WTC11 (cell line): ENCODE results near the gene MRPL33. TPM values are rescaled to one million over a fixed set of nuclear protein-coding genes. Genes with fewer than 3 reads are reported as not detected.

ENCODE experiments used
- ATAC-seq: fragments of 200-7000 bp; cut with Tn5 transposase; 2 replicates; pipeline ENCODE4 v1.10.0; 2021; ENCODE audit warnings: mild to moderate bottlenecking, moderate library complexity
- CTCF ChIA-PET: fragments of 300-600 bp; sonication (Branson Sonifier 250); formaldehyde crosslinking; loops from one replicate; lab custom pipeline; 2021; ENCODE audit warnings: antibody characterized with exemption; lab: Charles Lee
- POLR2A ChIA-PET: fragments of 350-600 bp; sonication (Branson Sonifier 250); formaldehyde crosslinking; loops from one replicate; lab custom pipeline; 2021; ENCODE audit warnings: antibody characterized with exemption; lab: Charles Lee
- DNase-seq: peaks from one replicate; pipeline ENCODE4 v3.0.0; 2021; ENCODE audit warnings: low spot score
- H3K27ac Mint-ChIP-seq: 2 replicates; pipeline ENCODE4 v1.8.0; 2021; ENCODE audit warnings: mixed read lengths
- H3K27me3 Mint-ChIP-seq: 2 replicates; pipeline ENCODE4 v1.8.0; 2021; ENCODE audit warnings: low read depth, mild to moderate bottlenecking, moderate library complexity, mixed read lengths
- H3K36me3 Mint-ChIP-seq: 2 replicates; pipeline ENCODE4 v1.8.0; 2021; ENCODE audit warnings: mixed read lengths
- H3K4me1 Mint-ChIP-seq: 2 replicates; pipeline ENCODE4 v1.8.0; 2022; ENCODE audit warnings: mixed read lengths
- H3K4me3 Mint-ChIP-seq: 2 replicates; pipeline ENCODE4 v1.8.0; 2021; ENCODE audit warnings: mild to moderate bottlenecking, moderate library complexity, mixed read lengths
- H3K9me3 Mint-ChIP-seq: 2 replicates; pipeline ENCODE4 v1.8.0; 2021; ENCODE audit warnings: mixed read lengths
- ARID4B ChIP-seq: sonication (generic); formaldehyde crosslinking; IDR thresholded peaks from 2 replicates; pipeline ENCODE4 v1.8.0; 2023; ENCODE audit warnings: missing genetic modification reagents, mild to moderate bottlenecking, borderline replicate concordance
- CBFB ChIP-seq: sonication (generic); formaldehyde crosslinking; IDR thresholded peaks from 2 replicates; pipeline ENCODE4 v1.8.1; 2022; ENCODE audit warnings: mild to moderate bottlenecking, low read depth, missing genetic modification reagents
- CTCF ChIP-seq: fragments of 200-600 bp; IDR thresholded peaks from 2 replicates; pipeline ENCODE4 v1.8.0; 2022; ENCODE audit warnings: antibody characterized with exemption
- KAT7 ChIP-seq: sonication (generic); formaldehyde crosslinking; IDR thresholded peaks from 2 replicates; pipeline ENCODE4 v1.8.1; 2023; ENCODE audit warnings: missing genetic modification reagents, mild to moderate bottlenecking, borderline replicate concordance
- OVOL2 ChIP-seq: fragments of 250-450 bp; sonication (Bioruptor Pico); IDR thresholded peaks from 2 replicates; pipeline ENCODE4 v1.9.0; 2021; ENCODE audit warnings: mild to moderate bottlenecking, borderline replicate concordance
- PREB ChIP-seq: sonication (generic); formaldehyde crosslinking; IDR thresholded peaks from 2 replicates; pipeline ENCODE4 v1.8.1; 2022; ENCODE audit warnings: mild to moderate bottlenecking, missing genetic modification reagents, moderate library complexity, borderline replicate concordance
- RELA ChIP-seq: sonication (generic); formaldehyde crosslinking; IDR thresholded peaks from 2 replicates; pipeline ENCODE4 v1.8.1; 2022; ENCODE audit warnings: missing genetic modification reagents, mild to moderate bottlenecking, borderline replicate concordance
- TP53 ChIP-seq: sonication (generic); formaldehyde crosslinking; IDR thresholded peaks from 2 replicates; pipeline ENCODE4 v1.8.1; 2023; ENCODE audit warnings: mild to moderate bottlenecking, missing genetic modification reagents
- USF2 ChIP-seq: sonication (generic); formaldehyde crosslinking; IDR thresholded peaks from 2 replicates; pipeline ENCODE4 v1.8.1; 2023; ENCODE audit warnings: mild to moderate bottlenecking, missing genetic modification reagents, moderate library complexity
- ZMAT4 ChIP-seq: fragments of 250-450 bp; sonication (Bioruptor Pico); IDR thresholded peaks from 2 replicates; pipeline ENCODE4 v1.9.0; 2021; ENCODE audit warnings: mild to moderate bottlenecking
- ZNF219 ChIP-seq: sonication (generic); formaldehyde crosslinking; IDR thresholded peaks from 2 replicates; pipeline ENCODE4 v1.8.0; 2023; ENCODE audit warnings: missing genetic modification reagents, mild to moderate bottlenecking, borderline replicate concordance
- ZNF532 ChIP-seq: fragments of 250-450 bp; sonication (Bioruptor Pico); IDR thresholded peaks from 2 replicates; pipeline ENCODE4 v1.9.0; 2021; ENCODE audit warnings: mild to moderate bottlenecking, borderline replicate concordance
- total RNA-seq: library from RNA; stranded (reverse); gene quantifications from 3 replicates; pipeline ENCODE4 v1.2.3, GENCODE V29; 2021

MRPL33 gene
- total RNA-seq, 1 experiment from 2014 or later = 52.5 TPM

- DNase-seq (no peak), ATAC-seq (no peak)
- H3K27me3 Mint-ChIP-seq = peaks cover 4% of the 10 kb centered on the region; the same call in 1 of the 2 replicates
- H3K27ac Mint-ChIP-seq = no peak overlapping the region
- no peak overlapping the region for H3K4me3 Mint-ChIP-seq
- H3K36me3 Mint-ChIP-seq = no peaks in the 10 kb centered on the region
- H3K9me3 Mint-ChIP-seq = peaks cover 3% of the 10 kb centered on the region
- POLR2A ChIA-PET = no interaction called here
- CTCF ChIA-PET = interaction anchor here (0.6 to 0.8 kb wide), 2 partner anchors 61 to 72 kb away, joined by 3 read pairs; no protein-coding TSS in a partner anchor
- TF ChIP-seq CBFB (CRISPR knock-in tag) (no peak), USF2 (no peak), OVOL2 (CRISPR knock-in tag) (no peak), ZNF219 (CRISPR knock-in tag) (no peak), ZMAT4 (no peak), PREB (CRISPR knock-in tag) (no peak), TP53 (CRISPR knock-in tag) (no peak), KAT7 (CRISPR knock-in tag) (no peak), RELA (CRISPR knock-in tag) (no peak), CTCF (no peak), ZNF532 (CRISPR knock-in tag) (no peak), ARID4B (CRISPR knock-in tag) (no peak)
- H3K4me1 Mint-ChIP-seq = no peaks in the 10 kb centered on the region
Observed at GRCh38 chr2:27795093-27795834, 23.7 kb downstream of the MRPL33 start.
